Stimulated activated CD4-positive, alpha-beta T cell treated with anti-CD3 and anti-CD28 coated beads, Interleukin-12 subunit alpha, Interleukin-12 subunit beta, amount 100 ng/mL, for 24 hours (primary cell): Measurements from ENCODE around the gene POU2F1.

ENCODE experiments used
- DNase-seq, 2 experiments: peaks; one replicate each; pipeline ENCODE4 v3.0.0-alpha.2; 2020; ENCODE audit warnings: low read depth in 2 of 2

Gene POU2F1

DNA sequence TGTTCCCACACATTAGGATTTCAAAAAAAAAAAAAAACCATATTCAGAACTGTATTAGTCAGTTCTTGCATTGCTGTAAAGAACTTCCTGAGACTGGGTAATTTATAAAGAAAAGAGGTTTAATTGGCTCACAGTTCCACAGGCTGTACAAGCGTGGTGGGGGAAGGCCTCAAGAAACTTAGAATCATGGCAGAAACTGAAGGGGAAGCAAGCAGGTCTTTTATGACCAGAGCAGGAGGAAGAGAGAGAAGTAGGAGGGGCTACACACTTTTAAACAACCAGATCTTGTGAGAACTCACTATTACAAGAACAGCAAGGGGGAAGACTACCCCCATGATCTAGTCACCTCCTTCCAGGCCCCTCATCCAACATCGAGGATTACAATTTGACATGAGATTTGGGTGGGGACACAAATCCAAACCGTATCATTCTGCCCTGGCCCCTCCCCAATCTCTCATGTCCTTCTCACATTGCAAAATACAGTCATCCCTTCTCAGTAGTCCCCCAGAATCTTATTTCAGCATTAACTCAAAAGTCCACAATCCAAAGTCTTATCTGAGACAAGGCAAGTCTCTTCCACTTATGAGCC, 51.8 kb downstream of the POU2F1 start:
- no peak for DNase-seq

DNA sequence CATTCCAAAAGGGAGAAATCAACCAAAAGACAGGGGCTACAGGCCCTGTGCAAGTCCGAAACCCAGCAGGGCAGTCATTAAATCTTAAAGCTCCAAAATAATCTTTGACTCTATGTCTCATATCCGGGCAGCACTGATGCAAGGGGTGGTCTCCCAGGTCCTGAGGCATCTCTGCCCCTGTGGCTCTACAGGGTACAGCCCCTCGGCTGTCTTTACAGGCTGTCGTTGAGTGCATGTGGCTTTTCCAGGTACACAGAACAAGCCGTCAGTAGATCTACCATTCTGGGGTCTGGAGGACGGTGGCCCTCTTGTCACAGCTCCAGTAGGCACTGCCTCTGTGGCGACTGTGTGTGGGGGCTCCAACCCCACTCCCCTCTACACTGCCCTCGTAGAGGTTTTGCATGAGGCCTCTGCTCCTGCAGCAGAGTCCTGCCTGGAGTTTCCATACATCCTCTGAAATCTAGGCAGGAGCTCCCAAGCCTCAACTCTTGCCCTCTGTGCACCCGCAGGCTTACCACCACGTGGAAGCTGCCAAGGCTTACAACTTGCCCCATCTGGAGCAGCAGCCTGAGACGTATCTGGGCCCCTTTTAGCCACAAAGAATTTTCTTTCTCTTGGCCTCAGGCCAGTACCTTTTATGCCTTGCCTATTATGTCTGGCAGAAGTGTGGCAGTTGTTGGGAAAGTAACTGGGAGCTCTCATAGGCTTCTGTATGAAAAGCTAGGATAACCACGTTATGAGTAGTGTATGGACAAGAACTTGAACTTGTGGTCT, 52.5 kb downstream of the POU2F1 start:
- no peak for DNase-seq

DNA sequence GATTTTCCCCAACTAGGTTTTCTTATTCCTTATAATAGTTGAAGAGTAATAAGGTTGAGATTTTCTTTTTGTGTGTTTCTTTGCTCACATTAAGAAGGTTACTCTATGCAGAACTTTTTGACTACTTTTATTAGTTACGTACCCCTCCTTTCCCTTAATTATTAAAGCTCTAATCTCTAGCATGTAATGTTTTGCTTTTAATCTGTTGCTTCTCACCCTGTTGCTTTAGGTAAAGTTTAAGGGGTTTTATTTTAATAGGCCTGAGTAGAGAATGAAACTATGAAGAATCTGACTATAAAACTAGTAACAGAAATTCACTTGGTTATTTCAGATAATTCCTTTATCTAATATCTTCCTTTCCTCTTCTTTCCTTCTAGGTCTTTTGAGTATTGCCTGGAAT, 53.4 kb downstream of the POU2F1 start:
- DNase-seq: no peak

DNA sequence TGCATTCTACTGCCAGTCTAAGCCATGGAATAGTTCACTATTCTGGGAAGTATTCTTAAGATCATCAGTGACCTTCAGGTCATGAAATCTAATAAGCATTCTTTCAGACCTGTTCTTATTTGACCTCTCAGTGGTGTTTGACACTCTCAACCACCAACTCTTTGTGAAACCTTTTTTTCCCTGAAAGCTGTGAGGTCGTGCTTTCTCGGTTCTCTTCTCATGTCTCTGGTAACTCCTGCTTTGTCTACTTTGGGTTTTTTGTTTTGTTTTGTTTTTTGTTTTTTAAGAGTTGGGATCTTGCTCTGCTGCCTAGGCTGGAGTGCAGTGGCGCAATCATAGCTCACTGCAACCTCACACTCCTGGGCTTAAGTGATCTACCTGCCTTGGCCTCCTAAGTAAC, 56.3 kb downstream of the POU2F1 start:
- no peak for DNase-seq

DNA sequence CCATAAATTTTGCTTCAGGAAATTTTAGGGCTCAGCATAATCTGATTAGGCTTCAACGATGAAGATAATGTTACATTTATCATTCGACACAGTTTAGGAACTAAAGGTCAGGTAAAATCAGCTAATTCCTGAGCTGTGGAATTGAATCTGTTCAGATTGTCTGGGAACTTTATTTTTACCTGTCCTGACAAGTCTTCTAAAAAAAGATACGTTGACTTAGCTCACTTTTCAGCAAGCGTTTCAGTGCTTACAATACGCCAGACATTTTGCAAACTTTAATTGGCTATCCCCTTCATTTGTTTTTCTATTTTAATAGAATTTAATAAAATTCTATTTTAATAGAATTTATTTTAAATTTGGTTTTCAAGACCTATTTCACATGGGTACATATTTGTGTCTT, 57.8 kb downstream of the POU2F1 start:
- DNase-seq: no peak

DNA sequence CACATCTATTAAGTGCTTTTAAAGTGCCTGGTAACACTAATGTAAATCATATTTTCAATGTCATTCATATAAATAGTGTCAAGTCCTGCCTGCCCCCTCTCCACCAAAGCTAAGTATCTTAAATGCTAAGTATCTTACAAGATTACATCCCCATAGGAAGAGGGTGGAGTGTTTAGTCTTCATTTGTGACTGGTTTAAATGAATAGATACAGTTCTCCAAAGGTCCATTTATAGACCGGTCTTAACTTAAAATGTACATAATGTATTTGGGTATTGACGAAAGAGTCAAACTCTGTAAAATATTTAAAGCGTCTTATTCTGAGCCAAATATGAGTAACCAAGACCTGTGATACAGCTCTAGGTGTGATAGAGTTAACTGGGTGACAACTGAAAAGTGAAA, 60.2 kb downstream of the POU2F1 start:
- DNase-seq: no peak

DNA sequence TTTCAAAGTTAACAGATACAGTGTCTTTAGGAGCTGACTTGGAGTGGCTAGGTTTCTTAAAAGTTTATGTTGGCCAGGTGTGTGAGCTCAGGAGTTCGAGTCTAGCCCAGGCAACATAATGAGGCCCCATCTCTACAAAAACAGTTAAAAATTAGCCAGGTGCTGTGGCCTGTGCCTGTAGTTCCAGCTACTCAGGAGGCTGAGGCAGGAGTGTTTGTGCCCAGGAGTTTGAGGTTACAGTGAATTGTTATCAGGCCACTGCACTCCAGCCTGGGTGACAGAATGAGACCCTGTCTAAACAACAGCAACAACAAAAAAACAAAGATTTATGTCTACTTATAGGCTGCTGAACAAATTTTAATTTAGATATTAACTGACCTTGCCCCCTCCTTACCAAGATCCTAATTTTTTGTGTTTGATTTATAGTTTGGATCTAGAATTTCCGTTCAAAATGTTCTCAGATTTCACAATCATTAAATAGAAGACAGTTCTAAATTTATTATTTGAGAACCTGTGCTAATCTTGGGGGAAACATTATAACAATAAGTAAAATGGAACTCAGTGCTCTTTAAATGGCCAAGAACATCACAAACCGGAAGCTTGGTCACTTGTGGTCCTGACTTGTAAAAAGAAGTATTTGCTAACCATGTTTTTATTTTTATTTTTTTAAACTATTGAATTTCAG, 67.8 kb downstream of the POU2F1 start:
- DNase-seq: no peak

DNA sequence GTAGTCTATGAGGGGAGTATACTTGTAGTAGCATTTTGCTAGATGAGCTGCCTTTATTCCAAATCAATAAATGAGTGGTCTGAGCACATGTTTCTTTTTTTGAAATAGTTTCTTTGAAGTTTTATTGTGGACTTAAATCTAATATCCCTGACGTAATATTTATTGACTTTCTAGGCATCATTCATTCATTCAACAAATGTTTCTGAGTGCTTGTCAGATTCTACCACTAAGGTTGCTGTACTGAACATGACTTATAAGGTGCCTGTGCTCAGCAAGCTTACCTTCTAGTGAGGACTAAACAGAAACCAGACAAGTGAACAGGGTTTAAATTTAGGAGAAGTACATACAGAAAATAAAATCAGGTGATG, 68.4 kb downstream of the POU2F1 start:
- DNase-seq: no peak

DNA sequence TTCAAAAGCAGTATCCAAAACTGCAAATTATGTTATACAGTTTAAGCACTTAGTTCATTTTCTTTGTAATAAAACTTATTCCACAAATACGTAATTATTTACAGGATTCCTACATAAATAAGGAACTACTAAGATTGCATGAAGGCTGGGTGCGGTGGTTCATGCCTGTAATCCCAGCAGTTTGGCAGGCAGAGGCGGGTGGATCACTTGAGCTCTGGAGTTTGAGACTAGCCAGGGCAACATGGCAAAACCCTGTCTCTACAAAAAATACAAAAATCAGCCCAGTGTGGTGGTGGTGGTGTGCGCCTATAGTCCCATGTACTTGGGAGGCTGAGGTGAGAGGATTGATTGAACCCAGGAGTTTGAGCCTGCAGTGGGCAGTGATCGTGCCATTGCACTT, 69.3 kb downstream of the POU2F1 start:
- no peak for DNase-seq

DNA sequence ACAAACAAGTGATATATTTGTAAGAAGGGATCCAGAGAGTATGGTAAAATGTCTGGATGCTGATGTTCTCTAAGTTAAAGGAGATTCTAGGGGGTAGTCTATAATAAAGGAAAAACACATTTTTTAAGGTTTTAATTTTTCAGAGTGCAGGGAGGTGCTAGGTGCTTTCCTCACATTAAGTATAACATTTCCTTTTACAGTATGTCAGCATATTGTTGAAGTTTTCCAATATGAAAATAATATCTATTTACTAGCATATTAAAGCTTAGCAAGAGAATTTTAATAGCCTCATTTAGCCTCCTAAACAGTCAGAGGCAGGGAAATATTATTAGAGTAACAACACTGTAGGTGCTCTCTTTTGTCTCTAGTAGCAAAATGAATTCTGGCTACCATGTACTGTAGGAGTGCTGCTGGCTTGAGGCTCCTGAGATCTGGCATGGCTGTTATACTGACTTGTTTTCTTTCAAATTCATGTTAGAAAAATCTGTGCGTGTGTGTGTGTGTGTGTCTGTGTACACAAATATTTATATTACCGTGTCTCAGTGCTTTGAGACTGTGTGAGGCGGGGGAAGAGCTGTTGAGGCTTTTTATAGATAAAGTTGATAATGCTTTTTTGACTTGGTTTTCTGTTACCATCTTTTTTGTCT, 71.0 kb downstream of the POU2F1 start:
- no peak for DNase-seq

DNA sequence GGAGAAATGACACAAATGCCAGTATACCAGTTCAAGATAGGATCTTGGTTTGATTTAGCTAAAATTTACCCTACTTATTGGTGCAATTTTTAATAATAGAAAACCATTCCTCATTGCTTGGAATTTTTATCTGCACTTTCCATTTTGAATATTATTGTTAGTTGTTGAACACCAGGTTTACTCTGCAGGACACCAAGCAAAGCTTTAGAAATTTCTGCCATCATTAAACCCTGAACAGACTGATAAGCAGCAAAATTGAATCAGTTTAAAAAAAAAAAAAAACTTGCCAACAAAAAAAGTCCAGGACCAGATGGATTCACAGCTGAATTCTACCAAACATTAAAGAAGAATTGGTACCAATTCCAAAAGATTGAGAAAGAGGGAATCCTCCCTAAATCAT, 71.5 kb downstream of the POU2F1 start:
- no peak for DNase-seq

DNA sequence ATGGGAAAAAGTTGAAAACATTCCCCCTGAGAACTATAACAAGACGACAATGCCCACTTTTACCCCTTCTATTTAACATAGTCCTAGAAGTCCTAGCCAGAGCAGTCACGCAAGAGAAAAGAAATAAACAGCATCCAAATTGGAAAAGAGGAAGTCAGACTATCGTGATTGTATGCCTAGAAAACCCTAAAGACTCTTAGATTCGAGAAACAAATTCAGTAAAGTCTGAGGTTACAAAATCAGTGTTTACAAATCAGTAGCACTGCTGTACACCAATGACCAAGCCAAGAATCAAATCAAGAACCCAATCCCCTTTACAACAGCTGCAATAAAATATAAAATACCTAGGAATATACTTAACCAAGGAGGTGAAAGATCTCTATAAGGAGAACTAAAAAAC, 72.4 kb downstream of the POU2F1 start:
- DNase-seq: no peak

DNA sequence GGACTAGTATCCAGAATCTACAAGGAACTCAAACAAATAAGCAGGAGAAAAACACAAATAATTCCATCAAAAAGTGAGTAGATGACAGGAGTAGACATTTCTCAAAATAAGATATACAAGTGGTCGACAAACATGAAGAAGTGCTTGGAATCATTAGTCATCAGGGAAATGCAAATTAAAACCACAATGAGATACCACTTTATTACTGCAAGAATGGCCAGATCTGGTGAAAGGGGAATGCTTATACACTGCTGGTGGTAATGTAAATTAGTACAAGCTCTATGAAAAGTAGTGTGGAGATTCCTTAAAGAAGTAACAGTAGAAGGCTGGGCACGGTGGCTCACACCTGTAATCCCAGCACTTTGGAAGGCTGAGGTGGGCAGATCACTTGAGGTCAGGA, 73.8 kb downstream of the POU2F1 start:
- no peak for DNase-seq

DNA sequence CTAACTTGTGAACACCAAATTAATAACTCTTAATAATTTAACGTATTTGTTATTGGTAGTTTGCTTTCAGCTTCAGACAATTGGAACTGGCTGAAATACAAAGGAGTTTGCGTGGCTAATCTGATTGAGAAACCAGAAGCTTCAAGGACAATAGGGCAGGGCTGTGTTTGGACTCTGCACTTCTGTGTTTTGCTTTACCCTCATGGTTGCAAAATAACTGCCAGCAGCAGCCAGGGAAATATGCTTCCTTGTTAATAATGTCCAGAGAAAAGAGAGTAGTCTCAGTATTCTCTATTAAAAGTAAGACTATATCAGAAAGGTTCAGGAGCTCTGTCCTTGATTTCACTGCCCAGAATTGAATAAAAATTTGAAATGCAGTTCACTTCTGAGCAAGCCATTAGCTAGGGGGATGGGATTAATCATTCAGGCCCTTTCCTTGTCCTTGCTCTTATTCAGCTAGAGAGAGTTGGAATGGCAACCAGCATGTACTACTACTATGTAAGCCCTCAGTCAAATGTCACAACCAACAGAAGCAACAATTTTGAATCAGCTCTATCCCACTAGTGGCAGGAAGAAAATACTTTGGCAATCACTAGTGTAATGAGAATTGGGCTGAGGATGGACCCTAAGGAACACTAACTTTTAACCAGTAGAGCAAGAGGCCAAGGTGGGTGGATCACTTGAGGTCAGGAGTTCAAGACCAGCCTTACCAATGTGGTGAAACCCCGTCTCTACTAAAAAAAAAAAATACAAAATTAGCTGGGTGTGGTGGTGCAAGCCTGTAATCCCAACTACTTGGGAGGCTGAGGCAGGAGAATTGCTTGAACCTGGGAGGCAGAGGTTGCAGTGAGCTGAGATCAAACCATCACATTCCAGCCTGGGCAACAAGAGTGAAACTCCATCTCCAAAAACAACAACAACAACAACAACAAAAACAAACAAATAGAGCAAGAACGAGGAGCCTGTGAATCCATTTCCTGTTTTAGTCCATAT, 76.8 kb downstream of the POU2F1 start:
- no peak for DNase-seq

DNA sequence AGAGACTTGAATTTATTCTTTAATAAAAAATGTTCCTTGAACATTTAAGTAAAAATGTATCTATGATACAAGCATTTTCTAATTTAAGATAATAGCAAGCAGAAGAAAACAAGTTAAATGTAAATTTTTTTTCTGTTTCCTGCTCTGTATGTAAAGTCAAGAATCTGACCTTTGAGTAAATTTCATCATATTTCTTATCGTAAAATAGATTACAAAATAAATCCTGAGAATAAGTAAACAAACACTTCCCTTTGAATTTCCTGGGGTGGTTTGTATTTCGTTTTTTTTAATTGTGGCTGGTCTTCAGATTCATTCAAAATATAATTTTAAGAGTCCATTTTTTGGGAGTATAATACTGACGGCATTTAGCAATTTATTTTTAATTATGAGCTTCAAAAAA, 77.6 kb downstream of the POU2F1 start:
- DNase-seq: no peak

DNA sequence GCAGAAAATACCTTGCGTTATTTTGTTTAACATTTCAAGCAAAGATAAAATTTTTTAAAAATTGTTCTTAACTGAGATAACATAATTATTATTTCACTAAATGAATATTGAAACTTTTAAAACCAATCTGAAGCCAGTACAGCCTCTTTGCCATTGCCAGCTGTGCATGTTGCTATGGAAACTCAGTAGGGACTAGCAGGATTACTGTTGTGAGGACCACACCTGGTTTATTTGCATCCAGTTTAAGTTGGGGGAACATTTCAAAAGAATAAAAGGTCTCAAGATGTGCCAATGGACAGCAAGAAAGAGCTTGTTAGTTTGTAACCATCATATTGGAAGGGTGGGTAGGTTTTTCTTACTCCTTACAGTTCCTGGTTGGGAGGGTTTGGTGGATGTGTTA, 80.7 kb downstream of the POU2F1 start:
- DNase-seq: no peak

DNA sequence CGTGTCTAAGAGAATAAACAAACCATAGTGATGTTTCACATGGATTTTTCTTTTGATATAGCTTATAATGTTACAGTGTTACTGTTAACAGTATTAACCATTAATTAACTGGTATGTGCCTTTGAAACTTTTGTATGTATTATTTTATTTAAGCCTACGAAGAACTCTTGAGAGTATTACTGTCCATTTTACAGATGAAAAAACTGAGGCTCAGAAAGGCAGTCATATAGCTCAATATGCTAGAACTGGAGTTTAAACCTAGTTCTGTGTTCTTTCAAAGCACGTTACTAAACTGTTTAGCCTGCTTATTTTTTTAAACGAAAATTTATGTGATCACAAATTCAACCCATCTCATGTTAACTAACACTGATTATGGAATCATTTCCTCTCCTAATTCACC, 83.5 kb downstream of the POU2F1 start:
- DNase-seq: no peak

DNA sequence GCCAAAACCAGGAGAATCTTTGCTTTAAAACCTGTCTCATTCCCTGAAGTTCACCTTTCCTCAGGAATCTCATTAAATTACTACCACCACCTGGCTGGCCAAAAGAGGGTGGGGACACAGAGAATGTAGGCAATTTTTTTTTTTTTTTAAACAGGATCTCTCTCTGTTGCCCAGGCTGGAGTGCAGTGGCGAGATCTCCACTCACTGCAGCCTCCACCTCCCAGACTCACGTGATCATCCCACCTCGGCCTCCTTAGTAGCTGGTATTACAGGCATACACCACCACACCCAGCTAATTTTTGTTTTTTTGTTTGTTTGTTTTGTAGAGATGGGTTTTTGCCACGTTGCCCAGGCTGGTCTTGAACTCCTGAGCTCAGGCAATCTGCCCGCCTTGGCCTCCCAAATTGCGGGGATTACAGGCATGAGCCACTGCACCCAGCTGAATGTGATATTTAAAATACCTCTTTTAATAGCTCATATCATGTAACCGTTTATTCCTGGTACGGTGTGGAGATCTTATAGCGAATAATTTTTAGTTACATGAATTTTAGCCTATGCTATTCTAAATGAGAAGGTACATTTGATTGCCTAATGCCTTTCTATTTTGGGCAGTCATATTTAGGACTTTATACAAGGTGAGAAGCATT, 84.5 kb downstream of the POU2F1 start:
- no peak for DNase-seq

DNA sequence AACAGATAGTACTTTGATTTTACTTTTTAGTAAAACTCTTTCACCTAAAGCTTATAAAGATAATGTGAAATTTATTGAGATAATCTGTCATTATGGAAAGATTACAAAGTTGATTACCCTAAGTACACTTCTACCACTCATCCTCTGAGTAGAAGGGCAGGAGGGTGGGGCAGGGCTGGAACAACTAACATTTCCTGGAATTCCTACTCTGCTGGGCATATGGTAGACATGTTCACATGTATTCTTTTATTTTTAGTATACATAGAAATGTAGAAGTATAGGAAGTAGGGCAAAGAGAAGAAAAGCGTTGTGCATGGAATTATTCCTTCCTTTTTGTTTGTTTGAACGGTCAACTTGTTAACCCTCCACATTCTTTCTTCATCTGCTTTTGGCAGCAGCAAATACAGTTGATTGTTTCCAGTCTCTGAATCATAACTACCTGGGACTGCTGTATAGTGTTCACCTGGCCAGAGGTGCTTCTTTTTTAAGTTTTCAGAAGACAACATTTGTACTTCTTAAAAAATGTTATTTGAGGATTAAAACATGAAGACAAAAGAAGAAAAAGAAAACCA, 85.1 kb downstream of the POU2F1 start:
- DNase-seq: no peak

DNA sequence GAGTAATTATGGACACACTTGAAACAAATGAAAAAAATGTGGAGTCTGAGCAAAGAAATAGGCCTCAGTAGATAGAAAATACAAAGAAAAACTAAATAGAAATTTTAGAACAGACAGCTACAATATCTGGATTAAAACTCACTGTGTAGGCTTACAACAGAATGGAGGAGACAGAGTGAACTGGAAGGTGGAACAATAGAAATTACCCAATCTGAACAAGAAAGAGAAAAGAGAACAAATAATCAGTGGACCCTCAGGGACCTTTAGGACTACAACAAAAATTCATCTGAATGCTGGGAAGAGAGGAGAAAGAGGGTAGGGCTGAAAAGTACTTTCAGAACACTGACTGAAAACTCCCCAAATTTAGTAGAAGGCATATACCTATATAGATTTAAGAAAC, 90.0 kb downstream of the POU2F1 start:
- DNase-seq: no peak

DNA sequence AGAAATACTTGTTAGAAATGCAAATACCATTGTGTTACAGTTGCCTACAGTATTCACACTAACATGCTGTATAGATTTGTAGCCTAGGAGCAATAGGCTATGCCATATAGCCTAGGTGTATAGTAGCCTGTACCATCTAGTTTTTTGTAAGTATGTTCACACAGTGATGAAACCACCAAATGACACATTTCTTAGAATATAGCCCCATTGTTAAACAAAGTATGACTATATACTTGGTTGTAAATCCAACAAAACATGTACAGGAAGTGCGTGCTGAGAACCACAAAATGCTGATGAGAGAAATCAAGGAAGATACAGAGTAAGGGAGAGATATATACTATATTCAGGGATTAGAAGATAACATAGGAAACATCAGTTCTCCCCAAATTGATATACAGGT, 92.2 kb downstream of the POU2F1 start:
- DNase-seq: no peak
